ENCODE measurements around the gene IGSF5. TPM values are rescaled to one million over a fixed set of nuclear protein-coding genes. Genes with fewer than 3 reads are reported as not detected.
A peak's percentile ranks its signal among the peaks of the same experiment; 100 is the strongest.
"Not testable (repeated sequence)": the region's sequence is repeated elsewhere in the genome, so short reads cannot be mapped to it uniquely, and the experiment has no call there.

Gene IGSF5
- 4.1 TPM for total RNA-seq
- long read RNA-seq, partial matches to known transcripts, result 0 of 6 reads
- long read RNA-seq, other reads (novel, unspliced or antisense), result 6 of 6 reads

- intact Hi-C loops (cut with micrococcal nuclease), result not testable (repeated sequence)
Measured at GRCh38 chr21:39744883-39745282, at the start of gene IGSF5. IGSF5 (plus strand) TSS chr21:39745183; CDS start chr21:39745510, 327 bp downstream.

GRCh38 chr21:39696196-39696595 lies 48.8 kb upstream of the IGSF5 start:
- ATAC-seq, result no peak
- intact Hi-C loops (cut with micrococcal nuclease), result no loop called here
- DNase-seq, result no peak

More at GRCh38 chr21:39744883-39745282, at the start of gene IGSF5:
- not testable (repeated sequence) for DNase-seq, ATAC-seq

- intact Hi-C loops (cut with micrococcal nuclease), result no loop called here
- ATAC-seq, result no peak
Measured at GRCh38 chr21:39696618-39697017, 48.4 kb upstream of the IGSF5 start.

GRCh38 chr21:39700318-39700717 lies 44.7 kb upstream of the IGSF5 start:
- no peak for DNase-seq
- intact Hi-C loops (cut with micrococcal nuclease), result no loop called here
- ATAC-seq, result no peak

More at GRCh38 chr21:39696618-39697017, 48.4 kb upstream of the IGSF5 start:
- no peak for DNase-seq

GRCh38 chr21:39703578-39703977 lies 41.4 kb upstream of the IGSF5 start:
- ATAC-seq, result no peak
- no peak for DNase-seq
- intact Hi-C loops (cut with micrococcal nuclease), result no loop called here

GRCh38 chr21:39705849-39706248 lies 39.1 kb upstream of the IGSF5 start:
- intact Hi-C loops (cut with micrococcal nuclease), result no loop called here
- ATAC-seq, result no peak
- no peak for DNase-seq

GRCh38 chr21:39707316-39707715 lies 37.7 kb upstream of the IGSF5 start:
- intact Hi-C loops (cut with micrococcal nuclease), result no loop called here
- ATAC-seq, result no peak
- DNase-seq, result no peak

- no peak for ATAC-seq
- no peak for DNase-seq
Measured at GRCh38 chr21:39710866-39711265, 34.1 kb upstream of the IGSF5 start.

GRCh38 chr21:39712273-39712672 lies 32.7 kb upstream of the IGSF5 start:
- DNase-seq, result no peak
- no peak for ATAC-seq
- intact Hi-C loops (cut with micrococcal nuclease), result no loop called here

More at GRCh38 chr21:39710866-39711265, 34.1 kb upstream of the IGSF5 start:
- intact Hi-C loops (cut with micrococcal nuclease), result no loop called here

GRCh38 chr21:39712976-39713375 lies 32.0 kb upstream of the IGSF5 start:
- no peak for DNase-seq
- intact Hi-C loops (cut with micrococcal nuclease), result no loop called here
- ATAC-seq, result no peak

GRCh38 chr21:39713905-39714304 lies 31.1 kb upstream of the IGSF5 start:
- intact Hi-C loops (cut with micrococcal nuclease), result loop anchor here (2.0 kb wide), 1 partner anchor 195 kb away; no protein-coding TSS in a partner anchor
- peak; percentile 33 for ATAC-seq
- no peak for DNase-seq

- intact Hi-C loops (cut with micrococcal nuclease), result loop anchor here (2.0 kb wide), 1 partner anchor 196 kb away; no protein-coding TSS in a partner anchor
- ATAC-seq, result no peak
Measured at GRCh38 chr21:39714331-39714730, 30.7 kb upstream of the IGSF5 start.

GRCh38 chr21:39715804-39716397 lies 29.1 kb upstream of the IGSF5 start:
- DNase-seq (peak; percentile 41), ATAC-seq (peak; percentile 43)
- intact Hi-C loops (cut with micrococcal nuclease), result loop anchor here (2.0 kb wide), 1 partner anchor 197 kb away; no protein-coding TSS in a partner anchor

More at GRCh38 chr21:39714331-39714730, 30.7 kb upstream of the IGSF5 start:
- DNase-seq, result no peak

GRCh38 chr21:39720126-39720778 lies 24.7 kb upstream of the IGSF5 start:
- DNase-seq (no peak), ATAC-seq (peak; percentile 41)
- intact Hi-C loops (cut with micrococcal nuclease), result no loop called here

GRCh38 chr21:39721885-39722284 lies 23.1 kb upstream of the IGSF5 start:
- DNase-seq (no peak), ATAC-seq (no peak)
- intact Hi-C loops (cut with micrococcal nuclease), result no loop called here

GRCh38 chr21:39724944-39725343 lies 20.0 kb upstream of the IGSF5 start:
- ATAC-seq, result no peak
- DNase-seq, result no peak
- intact Hi-C loops (cut with micrococcal nuclease), result no loop called here

GRCh38 chr21:39726133-39726532 lies 18.9 kb upstream of the IGSF5 start:
- DNase-seq, result no peak
- intact Hi-C loops (cut with micrococcal nuclease), result no loop called here
- ATAC-seq, result no peak

- ATAC-seq (no peak), DNase-seq (no peak)
- intact Hi-C loops (cut with micrococcal nuclease), result no loop called here
Measured at GRCh38 chr21:39727401-39728120, 17.4 kb upstream of the IGSF5 start.

GRCh38 chr21:39728341-39728740 lies 16.6 kb upstream of the IGSF5 start:
- DNase-seq (no peak), ATAC-seq (no peak)
- intact Hi-C loops (cut with micrococcal nuclease), result no loop called here

Data from left ventricle myocardium superior (tissue), 1 donor.